CD4-positive, alpha-beta T cell treated with Interleukin-2 at 100 ng/mL for 4 hours (primary cell): ENCODE data around the gene NCKAP1.
"Not testable (repeated sequence)": the region's sequence is repeated elsewhere in the genome, so short reads cannot be mapped to it uniquely, and the experiment has no call there.

Source experiments
- DNase-seq: peaks from one replicate; pipeline ENCODE4 v3.0.0-alpha.2; 2020; ENCODE audit warnings: low spot score

NCKAP1 gene

DNA sequence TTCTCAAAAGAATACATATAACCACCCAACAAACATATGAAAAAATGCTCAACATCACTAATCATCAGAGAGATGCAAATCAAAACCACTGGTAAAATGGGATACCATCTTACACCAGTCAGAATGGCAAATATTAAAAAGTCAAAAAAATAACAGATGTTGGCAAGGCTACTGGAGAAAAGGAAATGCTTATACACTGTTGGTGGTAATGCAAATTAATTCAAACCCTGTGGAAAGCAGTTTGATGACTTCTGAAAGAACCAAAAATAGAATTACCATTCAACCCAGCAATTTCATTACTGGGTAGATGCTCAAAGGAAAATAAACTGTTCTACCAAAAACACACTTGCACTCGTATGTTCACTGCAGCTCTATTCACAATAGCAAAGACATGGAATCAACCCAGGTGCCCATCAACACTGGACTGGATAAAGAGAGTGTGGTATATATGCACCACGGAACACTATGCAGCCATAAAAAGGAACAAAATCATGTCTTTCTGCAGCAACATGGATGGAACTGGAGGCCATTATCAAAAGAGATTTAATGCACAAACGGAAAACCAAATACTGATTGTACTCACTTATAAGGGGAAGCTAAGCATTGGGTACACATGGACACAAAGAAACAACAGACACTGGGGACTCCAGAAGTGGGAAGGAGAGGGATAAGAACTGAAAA is 38.8 kb downstream of the NCKAP1 start:
- DNase-seq = no peak

DNA sequence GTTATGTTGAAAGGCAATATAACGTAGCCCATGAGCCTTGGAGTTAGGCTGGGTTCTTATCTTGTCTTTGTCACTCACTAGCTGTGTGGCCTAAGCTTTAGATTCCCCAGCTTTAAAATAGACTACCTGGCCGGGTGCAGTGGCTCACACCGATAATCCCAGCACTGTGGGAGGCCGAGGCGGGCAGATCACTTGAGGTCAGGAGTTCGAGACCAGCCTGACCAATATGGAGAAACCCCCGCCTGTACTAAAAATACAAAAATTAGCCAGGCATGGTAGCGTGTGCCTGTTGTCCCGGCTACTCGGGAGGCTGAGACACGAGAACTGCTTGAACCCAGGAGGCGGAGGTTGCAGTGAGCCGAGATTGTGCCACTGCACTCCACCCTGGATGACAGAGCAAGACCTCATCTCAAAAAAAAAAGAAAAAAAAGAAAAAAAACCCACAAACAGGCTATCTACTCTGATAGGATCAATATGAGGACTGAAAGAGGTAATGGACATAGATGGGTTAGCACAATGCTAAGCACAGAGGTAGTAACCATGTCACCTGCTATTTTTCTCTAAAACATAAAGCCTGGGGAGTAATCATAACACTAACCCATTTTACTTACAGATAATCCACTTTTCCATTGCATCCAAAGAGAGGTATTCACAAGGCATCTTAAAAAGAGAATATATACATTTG is 43.9 kb downstream of the NCKAP1 start:
- DNase-seq = no peak

DNA sequence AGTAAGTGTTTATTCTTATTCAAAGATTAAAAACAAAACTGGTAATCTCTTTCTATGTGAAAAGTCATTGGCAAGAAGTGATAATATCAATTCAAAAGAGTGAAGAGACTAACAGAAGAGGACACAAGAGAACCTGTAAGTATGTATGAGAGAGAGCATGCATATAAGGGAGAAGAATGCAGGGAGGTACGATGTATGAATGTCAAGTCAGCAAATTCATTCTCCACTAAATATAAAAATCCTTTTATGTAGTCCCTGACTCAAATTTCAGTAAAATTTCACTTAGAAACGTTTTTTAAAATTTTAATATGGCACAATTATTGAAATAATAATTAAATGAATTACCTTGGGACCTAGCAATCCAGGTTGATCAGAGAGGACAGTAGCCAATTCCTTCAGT is 55.3 kb downstream of the NCKAP1 start:
- DNase-seq = no peak

DNA sequence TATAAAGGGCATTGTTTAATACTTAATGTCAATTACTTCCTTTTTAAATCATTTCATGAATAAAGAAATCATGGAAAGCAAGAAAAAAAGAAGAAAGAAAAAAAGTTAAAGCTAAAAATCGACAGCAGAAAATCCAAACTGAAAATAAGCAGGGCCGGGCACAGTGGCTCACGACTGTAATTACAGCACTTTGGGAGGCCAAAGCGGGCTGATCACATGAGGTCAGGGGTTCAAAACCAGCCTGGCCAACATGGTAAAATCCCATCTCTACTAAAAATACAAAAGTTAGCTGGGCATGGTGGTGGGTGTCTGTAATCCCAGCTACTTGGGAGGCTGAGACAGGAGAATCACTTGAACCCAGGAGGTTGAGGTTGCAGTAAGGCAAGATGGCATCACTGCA is 56.8 kb downstream of the NCKAP1 start:
- not testable (repeated sequence) for DNase-seq

DNA sequence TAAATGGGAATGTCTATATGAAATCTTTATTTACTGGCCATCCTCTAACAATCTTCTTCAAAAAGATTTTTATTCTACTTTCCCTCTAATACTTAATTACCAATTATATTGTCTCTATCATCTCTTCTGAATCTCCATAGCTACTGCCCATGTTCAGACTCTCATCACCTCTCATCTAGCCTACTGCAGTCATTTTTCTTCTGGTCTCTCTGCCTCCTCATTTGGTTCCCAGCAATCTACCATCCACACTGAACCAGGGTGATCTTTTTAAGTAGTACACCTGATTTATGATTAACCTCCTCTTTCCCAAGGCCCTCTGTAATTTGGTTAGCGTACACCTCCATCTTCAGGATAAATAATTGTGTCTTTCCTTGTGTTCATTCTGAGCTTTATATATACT is 57.6 kb downstream of the NCKAP1 start:
- no peak for DNase-seq

DNA sequence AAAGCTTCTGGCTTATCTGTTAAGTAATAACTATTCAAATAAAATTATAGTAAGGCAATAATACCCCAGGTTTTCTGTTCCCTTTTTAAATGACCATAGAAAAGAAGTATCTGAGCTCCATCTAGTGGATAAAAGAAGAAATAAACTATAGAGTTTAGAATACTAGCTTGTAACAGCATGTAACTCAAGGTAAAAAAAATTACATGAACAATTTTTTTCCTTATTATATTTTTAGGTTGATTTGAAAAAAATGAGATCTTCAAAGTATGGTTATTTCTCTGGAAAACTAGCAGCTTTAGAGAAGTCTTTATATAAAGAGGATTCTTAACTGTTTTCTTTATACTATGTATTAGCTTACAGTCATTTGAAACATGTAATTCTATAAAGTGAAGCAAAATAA is 58.1 kb downstream of the NCKAP1 start:
- peak; percentile 10 for DNase-seq

DNA sequence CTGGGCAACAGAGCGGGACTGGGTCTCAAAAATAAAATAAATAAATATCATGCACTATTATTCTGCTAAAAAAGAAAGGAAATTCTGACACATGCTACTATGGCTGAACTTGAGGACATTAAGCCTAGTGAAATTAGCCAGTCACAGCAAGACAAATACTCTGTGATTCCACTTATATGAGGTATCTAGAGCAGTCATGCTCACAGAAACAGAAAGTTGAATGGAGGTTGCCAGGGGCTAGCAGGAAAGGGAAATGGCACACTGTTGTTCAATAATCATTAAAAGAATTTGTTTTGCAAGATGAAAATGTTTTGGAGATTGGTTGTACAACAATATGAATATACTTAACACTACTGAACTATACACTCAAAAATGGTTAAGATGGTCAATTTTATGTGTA is 60.8 kb downstream of the NCKAP1 start:
- DNase-seq = no peak

DNA sequence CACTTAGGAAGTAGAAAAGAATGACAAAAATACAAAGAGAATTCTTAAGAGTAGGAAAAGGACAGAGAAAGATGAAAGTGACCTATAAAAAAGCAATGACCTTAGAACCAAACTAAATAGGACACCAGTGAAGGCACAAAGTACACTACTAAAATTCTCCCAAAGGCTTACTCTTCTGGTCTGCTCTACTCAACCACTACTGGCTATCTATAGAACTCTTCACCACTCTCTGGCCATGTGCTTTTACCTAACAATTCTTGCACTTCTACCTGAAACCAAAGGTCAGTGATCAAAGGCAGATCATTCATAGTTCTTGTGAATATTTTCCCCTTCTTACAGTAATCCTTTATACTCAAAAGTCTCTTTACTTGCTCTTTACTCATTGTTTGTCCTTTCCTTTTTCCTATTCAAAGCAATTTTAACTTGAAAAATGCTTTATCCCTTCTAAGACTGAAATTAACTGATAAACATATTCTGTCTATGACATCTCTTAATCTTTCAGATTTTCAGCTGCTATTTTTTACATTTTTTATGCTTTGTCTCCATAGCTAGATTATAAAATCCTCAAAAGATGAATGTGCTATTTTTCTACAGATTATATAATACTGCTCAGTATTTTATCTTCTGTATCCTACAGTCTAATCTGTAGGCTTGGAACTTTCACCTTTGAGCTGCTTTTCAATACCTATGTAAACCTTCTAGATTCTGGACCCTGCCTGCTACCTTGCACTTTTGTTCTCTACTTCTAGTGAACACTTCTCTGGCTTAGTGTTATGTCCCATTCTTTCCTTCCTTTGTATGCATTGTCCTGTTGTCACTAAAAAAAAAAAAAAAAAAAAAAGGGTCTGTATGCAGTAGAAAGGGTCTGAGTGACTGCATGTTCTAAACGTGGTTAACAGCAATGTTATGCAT is 64.6 kb downstream of the NCKAP1 start:
- no peak for DNase-seq

DNA sequence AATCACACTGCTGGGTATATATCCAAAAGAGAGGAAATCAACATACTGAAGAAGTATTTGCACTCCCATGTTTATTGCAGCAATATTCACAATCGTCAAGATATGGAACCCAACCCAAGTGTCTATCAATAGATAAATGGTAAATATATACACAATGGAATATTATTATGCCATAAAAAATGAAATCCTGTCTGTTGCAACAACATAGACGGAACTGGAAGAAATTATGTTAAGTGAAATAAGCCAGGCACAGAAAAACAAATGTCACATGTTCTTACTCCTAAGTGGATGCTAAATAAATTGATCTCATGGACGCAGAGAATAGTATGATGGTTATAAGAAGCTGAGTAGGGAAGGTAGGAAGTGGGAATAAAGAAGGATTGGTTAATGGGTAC is 65.7 kb downstream of the NCKAP1 start:
- no peak for DNase-seq

DNA sequence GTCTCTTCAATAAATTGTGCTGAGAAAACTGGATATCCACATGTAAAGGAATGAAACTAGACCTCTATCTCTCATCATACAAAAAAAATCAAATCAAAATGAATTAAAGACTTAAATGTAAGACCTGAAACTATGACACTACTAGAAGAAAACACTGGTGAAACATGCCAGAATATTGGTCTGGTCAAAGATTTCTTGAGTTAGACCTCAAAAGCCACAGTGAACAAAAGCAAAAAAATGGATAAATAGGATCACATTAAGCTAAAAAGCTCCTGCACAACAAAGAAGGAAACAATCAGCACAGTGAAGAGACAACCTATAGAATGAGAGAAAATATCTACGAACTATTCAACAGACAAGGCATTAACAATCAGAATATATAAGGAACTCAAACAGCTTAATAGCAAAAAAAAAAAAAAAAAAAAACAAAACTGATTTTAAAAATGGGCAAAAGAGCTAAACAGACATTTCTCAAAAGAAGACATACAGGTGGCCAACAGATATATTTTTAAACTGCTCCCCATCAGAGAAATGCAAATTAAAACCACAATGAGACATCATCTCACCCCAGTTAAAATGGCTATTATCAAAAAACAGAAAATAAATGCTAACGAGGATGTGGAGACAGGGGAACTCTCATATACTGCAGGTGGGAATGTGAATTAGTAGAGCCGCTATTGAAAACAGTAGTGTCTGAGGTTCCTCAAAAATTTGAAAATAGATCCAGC is 66.3 kb downstream of the NCKAP1 start:
- no peak for DNase-seq

DNA sequence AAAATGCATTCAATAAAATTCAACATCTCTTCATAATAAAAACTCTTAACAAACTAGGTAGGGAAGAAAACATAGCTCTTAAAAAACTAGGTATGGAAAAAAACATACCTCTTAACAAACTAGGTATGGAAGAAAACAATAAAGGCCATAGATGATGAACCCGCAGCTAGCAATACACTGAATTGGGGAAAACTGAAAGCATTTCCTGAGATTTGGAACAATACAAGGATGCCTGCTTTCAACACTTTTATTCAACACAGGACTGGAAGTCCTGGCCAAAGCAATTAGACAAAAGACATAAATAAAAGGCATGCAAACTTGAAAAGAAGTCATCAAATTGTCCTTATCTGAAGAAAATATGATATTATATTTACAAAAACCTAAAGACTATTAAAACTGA is 67.8 kb downstream of the NCKAP1 start:
- DNase-seq = no peak

DNA sequence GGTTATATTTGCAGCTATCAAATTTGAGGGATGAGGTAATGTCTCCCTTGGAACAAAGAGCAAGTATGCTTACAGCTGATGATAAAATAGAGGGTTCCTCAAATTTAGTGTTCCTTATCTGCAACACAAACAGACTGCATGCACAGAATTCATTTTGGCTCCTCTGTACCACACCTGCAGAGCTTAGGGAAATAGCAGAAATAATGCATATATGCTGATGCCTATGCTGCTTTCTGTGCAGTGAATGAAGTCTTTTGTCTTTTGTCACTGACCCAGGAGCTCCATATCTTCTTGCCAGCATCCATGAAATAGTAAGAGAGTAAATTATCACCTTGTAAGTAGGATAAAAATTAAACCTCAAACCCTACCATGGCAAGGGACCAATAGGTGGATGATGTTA is 69.8 kb downstream of the NCKAP1 start:
- DNase-seq = no peak

DNA sequence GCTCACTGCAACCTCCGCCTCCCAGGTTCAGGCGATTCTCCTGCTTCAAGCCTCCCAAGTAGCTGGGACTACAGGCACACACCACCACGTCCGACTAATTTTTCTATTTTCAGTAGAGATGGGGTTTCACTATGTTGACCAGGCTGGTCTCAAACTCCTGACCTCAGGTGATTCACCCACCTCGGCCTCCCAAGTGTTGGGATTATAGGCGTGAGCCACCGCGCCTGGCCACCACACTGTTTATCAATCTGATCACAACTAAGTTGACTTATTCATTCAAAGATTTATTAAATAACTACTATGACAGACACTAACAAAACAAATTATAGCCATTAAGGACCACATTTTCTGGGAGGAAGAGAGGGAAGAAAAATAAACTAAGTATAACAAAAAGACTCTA is 71.9 kb downstream of the NCKAP1 start:
- DNase-seq = not testable (repeated sequence)

DNA sequence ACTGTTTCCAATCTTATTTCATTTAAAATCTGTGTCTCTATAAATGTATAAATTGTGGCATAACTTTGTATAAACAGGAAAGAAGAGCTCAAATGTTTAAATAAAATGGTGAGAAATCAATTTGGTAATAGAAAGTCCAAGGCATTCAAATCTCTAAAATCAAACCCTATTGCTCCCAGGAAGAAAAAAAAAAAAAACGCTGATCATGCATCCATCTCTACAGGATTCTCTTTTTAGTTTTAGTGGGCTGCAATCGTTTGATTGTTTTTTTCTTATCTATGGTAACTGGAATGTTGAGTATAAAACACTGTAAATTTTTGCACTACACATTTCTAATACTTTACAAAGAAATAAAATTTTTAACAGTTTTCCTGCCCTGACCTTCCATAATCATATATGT is 75.6 kb downstream of the NCKAP1 start:
- no peak for DNase-seq

DNA sequence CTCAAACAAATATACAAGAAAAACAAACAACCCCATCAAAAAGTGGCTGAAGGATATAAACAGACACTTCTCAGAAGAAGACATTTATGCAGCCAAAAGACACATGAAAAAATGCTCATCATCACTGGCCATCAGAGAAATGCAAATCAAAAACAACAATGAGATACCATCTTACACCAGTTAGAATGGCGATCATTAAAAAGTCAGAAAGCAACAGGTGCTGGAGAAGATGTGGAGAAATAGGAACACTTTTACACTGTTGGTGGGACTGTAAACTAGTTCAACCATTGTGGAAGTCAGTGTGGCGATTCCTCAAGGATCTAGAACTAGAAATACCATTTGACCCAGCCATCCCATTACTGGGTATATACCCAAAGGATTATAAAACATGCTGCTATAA is 77.4 kb downstream of the NCKAP1 start:
- DNase-seq = not testable (repeated sequence)

DNA sequence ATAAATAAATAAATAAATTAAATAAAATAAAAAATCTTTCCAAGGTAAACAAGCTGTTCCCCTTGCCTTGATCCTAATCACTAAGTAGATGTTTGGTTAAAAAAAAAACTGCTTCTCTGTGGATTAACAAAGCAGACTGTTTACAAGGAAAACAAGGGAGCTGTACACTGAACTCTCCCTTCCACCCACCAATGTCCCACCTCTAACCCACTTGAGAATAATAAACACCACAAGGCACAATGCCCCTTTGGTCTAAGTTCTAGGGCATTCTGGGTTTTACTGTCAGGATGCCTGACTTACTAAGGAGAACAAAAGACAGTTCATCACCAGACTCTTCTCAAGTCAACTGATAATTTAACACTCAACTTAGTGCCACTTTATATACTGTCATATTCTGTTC is 83.5 kb downstream of the NCKAP1 start:
- no peak for DNase-seq

DNA sequence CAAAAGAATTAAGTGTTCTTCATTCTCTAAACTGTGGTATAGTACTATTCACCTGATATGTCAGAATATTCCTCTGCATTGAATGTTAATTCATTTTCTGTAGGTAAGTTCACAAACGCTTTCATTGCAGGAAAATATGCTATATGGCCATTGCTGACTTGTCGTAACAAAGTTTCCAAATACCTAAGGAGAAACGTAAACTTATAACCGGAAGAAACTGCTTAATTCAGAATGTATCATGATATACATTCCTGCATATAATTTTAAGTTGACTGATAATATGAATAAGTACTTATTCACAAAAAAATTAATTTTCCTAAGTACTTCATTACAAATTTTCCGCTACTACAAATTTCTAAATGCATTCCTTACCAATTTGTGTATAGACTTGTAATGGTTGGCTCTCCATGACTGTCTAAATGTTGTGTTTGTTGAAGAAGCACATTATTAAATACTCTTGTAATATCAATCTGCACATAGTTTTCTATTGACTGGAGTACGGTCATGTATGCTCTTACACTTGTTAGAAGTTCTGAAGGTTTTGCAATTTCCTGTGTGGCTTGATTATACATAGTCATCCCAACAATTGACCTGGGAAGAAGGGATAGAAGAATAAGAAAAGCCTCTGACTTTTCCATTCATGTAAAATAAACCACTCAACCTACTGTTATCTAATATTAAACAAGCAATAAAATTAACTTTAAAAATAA is 85.4 kb downstream of the NCKAP1 start:
- no peak for DNase-seq

DNA sequence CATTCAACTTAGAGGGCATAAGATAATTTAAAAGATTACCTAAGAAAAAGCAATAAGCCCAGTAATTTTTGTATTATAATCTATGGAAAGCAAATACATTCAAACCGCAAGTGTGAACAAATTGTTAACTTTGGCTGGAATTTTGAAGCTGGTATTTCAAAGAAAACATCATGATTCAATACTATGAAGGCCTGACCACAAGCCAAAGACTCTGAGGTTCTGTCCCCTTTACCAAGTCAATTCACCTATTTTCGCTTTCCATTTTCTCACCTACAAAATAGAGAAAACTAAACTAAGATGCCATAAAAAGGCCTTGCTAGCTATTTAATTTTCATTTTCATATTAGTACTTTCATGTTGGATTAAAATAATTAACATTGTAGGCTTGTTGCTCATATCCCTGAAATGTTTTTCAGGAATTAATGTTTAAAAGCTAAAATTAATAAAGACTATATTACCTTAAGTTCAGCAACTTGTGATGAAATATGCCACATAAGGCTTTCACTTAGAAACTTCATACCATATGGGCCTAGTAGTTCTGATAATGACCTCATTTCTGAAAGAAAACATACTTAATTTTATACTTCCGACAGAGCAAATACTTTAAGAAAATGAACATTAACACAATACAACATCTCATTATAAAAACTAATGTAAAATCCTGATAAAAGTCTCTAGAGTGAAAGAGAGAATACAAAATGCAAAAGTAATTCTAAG is 86.2 kb downstream of the NCKAP1 start:
- no peak for DNase-seq

DNA sequence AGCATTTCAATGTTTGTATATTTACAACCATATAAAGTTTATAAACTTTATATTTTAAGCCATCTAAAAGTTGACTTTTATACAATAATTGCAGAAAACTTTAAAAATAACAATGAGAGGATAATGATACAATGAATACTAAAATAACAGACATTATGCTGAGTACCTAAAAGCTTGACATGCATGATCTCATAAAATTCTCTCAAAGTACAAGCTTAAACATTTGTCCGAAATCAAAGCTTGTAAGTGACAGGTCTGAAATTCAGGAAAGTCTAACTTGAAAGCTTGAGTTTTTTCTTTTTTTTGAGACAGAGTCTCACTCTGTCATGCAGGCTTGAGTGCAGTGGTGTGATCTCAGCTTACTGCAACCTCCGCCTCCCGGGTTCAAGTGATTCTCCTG is 87.7 kb downstream of the NCKAP1 start:
- DNase-seq = no peak

DNA sequence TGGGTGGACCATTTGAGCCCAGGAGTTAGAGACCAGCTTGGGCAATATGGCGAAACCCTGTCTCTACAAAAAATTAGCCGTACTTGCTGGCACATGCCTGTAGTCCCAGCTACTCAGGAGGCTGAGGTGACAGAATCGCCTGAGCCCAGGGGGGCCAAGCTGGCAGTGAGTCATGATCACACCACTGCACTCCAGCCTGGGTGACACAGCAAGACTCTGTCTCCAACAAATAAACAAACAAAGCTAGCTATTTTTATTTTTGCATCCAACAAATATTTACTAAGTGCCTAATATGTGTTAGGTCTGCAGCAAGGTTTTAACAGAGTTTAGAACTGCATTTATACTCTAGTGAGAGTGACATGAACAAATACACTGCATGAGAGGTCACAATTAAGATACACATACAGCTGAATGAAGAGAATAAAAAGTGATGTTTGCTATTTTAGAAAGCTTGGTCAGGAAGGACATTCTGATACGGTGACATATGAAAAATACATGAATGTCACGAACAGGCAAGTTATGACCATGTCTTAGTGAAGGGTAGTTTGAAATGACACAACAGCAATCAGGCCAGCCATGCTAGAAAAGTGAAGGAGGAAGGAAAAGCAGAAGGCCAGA is 88.6 kb downstream of the NCKAP1 start:
- DNase-seq = no peak

DNA sequence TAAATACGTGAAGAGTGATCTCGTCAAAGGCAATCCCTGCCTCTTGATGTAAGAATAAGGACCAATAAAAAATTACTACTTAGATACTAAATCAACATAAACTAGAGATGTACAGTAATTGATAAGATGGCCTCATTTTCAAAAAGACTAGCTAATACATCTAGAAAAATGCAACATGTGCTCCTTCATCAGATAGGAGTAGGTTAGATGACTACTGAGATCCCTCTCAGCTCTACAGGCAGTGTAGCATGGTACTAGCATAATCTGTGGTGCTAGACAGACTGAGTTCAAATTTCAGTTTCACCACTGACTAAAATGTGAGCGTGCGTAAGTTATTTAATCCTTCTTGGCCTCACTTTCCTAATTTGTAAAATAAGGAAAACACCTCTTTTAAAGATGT is 89.2 kb downstream of the NCKAP1 start:
- no peak for DNase-seq
